ENCODE measurements around the gene MPO.
A peak's percentile ranks its signal among the peaks of the same experiment; 100 is the strongest.

Gene MPO

DNA sequence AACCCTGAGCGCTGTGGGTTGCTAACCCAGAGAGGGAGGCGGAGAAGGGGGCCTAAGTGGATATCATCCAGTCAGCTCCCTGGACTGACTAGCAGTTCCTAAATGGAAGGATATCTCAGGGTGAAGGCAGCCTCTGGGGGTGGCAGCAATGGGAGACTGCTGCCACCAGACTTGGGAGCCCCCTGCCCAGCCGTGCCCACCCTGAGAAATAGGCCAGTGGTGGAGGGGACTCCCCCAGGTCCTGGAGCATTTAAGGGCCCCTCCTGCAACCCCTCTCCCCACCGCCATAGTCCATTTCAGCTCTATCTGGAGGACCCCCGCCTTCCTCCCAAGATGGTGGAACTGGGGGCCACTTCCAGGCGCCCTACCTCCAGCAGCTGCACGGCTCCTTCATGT, 39.4 kb upstream of the MPO start:
- no peak for DNase-seq (ENCODE audit: low read depth)

DNA sequence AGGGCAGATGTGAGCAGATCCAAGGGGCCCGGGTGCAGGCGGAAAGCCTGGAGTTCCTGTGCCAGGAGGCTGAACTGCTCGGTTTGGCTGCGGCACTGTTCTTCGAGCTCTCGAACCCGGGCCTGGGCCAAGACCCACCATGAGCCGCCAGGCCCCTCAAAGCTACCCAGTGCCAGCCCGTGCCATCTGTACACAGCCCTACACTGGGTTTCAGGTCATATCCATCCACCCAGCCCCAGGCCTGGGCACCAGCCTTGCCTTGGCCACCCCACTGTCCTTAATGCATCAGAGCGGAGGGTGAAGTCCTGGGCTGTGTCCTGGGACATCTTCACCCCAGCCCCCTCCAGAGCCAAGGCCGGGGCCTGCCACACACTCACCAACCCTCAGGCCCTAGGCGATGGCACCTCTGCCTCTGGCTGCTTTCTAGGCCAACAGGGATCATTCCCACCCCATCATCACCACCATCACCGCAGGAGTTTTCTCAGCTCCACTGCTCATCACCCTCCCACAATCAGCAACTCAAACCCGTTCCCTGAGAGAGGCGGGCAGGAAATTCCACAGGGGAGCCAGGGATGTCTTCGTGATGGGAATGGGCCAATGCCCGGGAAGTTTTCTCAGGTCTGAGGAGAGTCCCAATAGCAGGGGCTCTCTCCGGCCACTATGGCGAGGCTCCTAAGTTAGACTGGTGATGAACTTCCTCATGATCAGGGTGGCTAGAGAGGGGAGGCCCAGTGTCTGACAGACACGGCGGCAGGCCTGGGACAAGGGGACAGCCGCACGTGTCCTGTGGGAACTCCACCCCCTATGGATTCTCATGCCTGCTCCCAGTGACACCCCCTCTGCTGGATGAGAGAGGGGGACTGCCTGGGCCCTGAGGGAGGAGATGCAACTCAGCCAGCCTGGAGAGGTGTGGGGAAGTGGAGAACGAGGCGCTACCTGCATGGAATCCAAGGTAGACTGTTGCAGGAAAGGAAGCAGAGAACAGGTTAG, 38.7 kb upstream of the MPO start:
- DNase-seq (ENCODE audit: low read depth): no peak

DNA sequence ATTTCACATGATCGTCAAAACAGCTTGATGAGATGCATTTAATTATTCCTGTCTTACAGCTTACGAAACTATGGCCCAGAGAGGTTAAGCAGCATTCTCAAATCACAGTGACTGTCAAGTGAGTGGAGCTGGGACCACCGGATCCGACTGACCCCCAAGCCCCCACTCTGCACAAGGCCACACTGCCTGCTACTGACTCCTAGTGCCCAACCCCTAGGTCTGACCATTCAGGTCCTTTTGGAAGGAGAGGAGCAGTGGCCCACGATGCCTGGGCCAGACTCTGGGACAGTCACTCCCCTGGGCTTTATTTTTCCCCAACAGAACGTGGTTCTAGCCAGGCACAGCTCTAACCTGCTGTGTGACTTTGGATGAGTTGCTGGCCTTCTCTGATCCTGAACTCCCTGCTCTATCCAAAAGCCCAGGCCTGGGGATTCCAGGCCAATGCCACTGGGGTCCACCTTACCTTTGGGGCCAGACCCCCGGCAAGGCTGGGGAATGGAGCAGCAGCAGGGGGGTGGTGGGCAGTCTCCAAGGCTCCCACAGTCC, 38.0 kb upstream of the MPO start:
- DNase-seq (ENCODE audit: low read depth): no peak

DNA sequence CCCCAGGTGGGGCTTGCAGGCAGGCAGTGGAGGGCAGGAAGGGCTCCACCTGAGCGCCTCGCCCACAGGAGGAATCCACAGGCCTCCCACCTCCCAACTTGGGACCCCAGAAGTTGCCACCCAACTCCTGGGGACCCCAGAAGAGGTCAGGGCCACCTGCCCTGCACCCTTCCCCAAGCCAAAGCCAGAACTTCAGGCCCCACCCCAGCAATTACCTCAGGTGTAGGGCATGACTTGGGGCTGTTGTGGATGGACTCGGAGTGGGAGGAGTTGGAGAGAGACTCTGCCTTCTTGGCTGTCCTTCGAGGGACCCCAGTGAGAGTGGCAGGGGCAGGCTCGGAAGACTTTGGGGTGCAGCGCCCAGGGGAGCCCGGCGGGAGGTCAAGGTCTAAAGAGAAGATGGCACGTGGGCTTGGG, 37.3 kb upstream of the MPO start:
- DNase-seq (ENCODE audit: low read depth): no peak

DNA sequence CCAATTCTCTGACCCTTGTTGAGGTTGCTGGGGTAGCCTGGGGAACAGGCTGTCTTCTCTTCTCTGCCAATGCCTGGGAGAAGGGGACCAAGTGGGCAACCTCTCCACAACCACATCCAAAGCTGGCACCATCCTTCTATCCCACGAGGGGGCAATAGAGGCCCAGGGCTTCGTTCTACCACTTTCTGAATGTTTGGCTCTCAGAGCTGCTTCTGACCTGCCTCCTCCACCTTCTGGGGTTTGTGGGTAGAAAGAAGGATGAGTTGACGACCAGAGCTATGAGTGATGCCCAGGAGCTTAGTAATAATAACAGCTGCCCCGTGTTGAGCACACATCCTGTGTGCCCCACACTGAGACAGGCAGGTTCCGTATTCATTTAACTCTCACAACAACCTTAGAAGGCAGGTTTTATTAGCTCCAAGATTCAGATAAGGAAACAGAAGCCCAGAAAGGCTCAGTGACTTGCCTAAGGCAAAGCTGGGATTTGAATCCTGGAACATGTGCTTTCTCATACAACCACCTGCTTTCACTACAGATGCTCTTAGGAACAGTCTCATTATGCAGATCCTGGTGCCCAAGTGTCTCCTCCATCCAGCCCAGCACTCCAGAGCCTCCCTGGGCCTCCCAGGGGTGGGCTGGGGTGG, 36.8 kb upstream of the MPO start:
- peak; percentile 67 for DNase-seq (ENCODE audit: low read depth)

DNA sequence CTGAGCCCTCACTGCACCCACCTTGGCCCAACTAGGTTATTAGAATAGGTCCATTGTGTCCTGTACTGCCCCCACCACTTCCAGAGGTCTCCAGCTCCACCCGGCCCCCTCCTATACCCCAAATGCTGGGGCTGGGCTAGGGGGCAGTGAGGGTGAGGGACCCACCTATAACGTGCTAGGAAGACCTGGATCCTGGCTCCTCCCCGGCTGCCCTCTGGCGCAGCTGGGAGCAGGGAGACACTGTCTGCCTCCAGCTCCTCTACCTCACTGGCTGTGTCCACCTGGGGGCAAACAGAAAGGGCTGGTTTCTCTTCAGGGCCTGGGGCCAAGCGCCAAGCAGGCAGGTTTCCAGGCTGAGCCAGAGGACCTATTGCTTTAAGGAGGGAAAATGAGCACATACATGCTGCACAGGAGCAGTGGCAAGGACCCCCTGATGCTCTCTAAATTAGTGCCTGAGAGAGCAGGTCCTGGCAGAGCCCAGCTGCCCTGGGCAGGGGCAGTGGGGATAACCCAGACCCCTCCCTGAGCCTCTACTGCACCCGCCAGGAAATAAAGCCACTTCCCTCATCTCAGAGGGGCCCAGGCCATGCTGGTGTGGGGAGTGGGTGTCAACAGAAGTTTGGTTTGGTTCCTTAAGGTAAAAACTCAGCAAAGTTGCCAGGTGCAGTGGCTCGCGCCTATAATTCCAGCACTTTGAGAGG, 35.7 kb upstream of the MPO start:
- DNase-seq (ENCODE audit: low read depth): no peak

DNA sequence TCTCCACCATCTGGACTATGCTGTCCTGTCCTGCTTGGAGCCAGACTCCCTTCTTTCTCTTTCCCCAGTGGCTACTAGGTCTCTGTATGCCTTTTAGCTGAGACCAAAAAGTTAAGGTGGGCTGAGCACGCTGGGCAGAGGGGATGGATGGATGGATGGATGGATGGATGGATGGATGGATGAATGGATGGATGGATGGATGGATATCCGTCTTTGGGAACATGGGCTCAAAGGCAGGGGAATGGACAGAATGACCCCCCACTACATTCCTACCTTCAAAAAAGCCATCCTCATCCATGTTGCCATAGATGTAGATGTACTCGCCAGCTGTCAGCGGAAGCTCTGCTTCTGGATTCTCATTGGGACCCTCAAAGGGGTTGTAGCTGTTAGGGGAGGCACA, 35.0 kb upstream of the MPO start:
- no peak for DNase-seq (ENCODE audit: low read depth)

DNA sequence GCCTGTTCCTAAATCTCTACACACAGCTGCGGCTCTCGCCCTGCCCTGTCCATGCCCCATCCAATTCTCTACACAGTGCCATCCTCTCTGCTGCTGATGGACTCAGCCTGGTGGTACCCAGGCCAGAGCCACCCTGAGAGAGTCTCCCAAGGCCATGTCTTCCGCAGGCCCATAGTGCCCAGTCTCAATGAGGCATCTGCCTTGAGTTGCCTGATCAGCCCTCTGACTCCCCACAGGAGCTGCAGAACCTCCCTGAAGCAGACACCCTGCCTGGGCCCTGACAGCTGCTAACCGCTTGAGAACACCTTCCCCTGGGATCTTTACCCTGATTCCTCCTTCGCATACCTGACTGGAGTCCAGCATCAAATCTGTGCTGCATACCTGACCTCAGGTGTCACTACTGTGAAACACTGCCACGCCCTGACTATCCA, 34.6 kb upstream of the MPO start:
- no peak for DNase-seq (ENCODE audit: low read depth)

DNA sequence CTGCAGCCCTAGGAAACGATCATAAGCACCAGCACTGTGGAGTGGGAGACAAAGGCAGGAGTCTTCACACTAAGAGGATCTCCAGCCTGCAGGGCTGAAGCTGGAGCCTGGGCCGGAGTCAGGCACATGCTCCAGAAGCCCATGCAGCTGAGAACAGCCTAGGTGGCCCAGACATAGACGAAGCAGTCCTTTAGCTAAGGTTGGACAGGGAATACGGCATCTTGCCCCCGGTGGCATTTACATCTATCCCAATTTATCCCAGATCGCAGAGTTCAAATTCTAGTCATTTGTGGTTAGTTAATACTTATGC, 33.9 kb upstream of the MPO start:
- DNase-seq (ENCODE audit: low read depth): no peak

DNA sequence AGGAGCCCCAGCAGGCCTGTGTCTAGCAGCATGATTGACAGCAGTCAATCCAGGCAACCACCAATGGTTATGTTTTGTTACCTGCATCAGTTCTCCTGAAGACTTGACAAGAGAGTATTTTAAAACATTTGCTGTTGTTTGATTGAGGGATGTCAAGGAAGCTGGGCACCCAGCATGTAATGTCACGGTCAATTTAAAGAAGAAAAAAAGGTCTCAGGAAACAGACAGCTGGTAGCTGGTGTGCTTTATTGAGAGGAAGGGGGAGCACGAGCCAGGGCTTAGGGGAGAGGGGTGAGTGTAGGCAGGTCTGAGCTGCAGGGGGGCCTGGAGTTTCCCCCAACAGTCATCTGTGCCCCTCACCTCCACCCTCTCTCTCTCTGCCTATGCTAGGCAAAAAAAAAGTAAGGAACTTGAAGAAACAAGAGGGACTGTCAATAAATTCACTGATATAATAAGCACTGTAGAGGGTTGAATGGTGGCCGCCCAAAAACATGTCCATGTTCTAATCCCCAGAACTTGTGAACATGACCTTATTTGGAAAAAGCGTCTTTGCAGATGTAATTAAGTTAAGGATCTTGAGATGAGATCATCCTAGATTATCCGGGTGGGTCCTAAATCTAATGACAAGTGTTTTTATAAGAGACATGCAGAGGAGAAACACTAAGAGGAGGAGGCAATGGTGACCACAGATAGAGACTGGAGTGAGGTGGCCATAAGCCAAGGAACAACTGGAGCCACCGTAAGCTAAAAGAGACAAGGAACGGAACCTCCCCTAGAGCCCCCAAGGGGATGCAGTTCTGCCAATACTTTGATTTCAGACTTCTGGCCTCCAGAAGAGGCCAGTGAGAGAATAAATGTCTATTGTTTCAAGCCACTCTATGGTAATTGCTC, 33.3 kb upstream of the MPO start:
- no peak for DNase-seq (ENCODE audit: low read depth)

DNA sequence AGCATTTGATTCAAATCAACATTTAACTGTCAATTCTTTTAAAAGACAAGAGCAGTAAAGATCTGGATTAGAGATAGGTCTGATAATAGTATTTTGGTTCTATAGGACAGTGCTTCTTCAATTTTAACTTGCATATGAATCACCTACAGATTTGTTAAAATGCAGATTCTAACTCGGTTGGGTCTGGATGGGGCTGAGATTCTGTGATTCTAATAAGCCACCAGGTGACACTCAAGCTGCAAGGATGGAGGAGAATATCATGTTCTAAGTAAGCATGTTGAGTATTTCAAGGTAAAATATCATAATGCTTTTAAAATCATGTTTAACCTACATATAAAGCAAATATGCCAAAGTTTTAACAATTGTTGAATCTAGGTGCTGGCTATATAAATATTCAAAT, 32.1 kb upstream of the MPO start:
- DNase-seq (ENCODE audit: low read depth): no peak

DNA sequence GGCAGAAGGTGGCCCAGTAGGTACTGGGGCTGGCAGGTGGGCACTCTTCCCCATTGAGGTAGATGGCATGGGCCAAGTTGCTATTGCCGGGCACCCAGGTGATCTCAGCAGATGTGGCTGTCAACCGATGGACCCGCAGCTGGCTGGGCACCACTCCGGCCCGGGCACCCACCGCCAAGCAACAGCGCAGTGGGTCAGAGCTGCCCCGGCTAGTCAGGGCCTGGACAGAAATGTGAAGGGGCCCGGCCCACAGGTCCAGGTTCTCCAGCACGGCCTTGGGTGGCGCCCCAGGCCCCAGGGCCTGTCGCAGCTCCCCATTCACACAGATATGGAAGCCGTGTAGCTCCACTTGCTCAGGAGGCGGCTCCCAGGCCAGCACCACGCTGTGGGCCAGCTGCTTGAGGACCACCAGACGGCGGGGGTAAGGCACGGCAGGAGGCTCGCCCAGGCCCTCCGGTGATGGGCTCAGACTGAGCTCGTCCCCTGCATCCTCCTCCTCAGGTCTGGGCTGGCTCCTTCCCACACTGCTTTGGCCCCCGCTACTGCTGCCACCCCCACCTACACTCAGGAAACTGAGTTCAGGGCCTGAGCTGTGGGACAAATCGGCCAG, 31.4 kb upstream of the MPO start:
- no peak for DNase-seq (ENCODE audit: low read depth)

DNA sequence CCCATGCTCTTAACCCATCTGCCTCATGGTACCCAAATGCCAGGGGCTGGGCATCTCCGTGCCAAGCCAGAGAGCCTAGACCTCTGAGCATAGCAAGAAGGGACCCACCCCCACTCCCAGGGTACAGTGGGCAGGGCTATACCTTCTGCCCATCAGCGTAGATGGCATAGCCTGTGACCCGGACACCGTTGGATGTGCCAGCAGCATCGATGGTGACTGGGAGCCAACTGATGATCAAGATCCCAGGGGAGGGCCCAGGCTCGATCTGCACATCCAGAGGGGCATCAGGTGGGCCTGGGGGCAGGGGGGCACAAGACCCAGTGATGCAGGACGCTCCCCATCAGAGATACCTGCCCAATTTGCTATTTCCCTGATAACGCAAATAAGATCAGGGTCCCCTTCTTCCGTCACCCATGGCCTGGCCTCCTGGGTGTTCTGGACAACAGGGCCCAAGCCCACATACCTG, 30.7 kb upstream of the MPO start:
- DNase-seq (ENCODE audit: low read depth): no peak

DNA sequence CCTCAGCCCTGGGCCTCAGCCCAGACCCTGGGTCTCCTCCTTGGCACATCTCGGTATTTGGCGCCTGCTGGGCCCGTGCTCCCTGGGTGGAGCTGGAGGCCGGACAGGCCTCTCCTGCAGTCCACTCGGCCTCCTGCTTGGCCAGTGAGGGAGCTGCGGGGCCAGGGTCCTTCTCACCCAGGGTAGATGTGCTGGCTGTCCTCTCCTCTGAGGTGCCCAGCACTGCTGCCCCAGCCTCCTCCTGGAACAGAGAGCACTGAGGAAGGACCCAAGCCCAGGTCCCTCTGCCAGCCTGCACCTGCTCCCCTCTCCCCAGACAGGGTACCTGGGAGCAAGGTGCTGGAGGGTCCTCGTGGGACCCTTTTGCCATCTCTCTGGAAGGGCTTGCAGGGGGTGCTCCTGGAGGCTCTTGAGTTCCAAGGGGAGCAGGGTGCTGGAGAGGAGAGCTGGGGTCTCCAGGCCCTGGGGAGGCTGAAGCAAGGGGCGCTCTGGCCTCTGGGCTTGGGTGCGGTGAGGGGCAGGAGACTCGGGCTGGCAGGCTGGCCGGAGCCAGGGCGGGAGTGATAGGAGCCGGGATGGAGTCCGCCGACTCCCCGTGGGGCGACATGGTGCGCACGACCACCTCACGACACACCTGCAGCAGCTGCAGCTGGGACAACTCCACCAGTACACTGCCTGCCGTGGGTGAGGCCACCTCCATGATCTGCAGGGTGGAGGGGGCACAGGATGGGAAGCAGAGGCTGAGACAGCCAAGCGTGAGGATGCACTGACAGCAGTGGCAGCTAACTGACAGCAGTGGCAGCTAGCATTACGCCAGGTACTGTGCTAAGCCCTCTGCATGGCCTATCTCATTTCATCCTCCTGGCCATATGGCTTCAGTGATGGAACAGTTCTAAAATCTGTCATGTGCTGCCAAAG, 30.0 kb upstream of the MPO start:
- no peak for DNase-seq (ENCODE audit: low read depth)

DNA sequence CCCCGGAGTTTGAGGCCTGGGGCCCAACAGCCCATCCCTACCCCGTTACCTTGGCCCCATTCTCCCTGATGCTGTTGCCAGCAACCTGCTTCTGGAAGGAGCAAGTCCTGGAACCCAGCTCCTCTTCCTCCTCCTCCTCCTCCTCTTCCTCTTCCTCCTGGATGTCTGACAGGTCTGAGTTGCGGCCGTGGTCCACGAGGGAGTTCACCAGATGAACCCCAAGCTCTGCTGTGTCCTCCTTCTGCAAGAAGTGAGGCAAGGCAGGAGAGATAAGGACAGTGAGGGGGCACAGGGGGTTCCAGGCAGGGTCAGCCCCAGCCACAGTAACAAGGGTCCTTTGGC, 29.2 kb upstream of the MPO start:
- no peak for DNase-seq (ENCODE audit: low read depth)

DNA sequence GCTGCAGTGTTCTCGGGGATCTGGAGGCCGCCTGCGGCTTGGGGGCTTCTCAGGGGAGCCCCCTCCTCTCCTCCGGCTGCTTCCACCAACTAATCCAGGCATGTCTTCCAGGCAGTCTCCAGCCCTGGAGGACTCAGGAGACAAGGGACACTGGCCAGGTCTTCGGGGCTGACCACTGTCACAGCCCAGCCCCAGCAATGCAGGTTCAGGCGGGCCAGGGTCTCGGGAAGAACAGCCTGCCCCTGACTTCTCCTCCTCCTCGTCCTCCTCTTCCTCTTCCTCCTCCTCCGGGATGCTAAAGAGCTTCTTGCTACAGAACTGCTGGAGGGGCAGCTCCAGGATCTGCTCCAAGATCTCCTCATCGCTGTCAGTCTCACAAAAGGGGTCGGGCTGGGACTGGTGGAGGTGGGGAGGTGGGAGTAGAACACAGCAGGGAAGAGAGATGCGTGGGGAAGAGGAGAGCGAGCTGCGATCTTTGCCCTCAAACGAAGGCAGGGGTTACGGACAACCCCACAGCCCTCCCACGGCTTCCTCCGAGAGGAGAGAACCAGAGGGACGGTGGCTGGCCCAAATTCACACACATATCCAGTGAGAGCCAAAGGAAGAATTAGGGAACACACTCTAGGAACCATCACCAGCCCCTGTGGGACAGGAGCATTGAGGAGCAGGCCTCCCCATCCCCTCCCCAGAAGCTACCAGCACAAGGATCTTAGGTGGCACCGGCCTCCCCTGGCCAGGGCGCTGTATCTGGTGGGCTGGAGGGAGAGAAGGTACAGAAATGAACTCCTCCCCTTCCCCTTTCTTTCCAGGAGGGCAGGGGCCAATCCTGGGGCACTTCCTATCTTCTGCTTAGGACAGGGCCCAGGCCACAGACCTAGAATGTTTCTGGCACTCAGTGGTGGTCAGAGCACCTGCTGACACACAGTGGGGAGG, 28.5 kb upstream of the MPO start:
- DNase-seq (ENCODE audit: low read depth): no peak

DNA sequence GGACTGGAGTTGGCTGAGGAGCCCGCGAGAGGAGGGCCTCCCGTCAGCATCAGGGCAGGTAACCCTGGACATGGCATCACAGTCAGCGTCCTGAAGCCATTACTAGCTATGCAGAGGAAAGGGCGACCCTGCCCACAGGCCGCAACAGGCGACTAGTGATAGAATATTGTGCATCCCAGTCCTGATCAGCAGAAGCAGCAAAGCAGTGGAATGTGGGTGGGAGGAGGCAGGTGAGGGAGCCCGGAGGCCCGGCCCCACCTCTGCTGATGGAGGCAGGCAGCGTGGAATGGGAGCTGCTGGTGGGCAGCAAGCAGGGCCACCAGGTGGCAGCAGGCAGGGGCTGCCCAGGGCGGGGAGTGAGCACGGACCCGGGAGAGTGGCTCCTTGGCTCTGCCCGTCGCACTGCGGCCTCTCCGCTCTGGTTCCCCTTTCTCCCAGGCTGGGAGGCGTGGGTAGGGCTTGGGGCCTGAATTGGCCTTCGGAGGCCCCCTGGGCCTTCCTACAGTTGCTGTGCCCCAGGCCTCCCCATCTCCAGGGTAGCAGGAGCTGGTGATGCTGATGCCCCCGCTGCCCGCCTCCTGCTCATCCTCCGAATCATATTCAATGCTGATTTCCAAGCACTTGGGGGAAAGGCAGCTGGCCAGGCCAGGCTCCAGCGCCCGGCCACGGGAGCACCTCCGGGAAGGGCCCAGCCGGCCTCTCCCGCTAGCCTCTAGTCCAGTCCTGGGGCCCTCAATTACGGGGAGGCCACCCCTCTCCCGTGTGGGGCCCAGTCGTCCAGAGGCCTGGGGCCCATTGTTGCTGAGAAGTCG, 27.6 kb upstream of the MPO start:
- DNase-seq (ENCODE audit: low read depth): no peak

DNA sequence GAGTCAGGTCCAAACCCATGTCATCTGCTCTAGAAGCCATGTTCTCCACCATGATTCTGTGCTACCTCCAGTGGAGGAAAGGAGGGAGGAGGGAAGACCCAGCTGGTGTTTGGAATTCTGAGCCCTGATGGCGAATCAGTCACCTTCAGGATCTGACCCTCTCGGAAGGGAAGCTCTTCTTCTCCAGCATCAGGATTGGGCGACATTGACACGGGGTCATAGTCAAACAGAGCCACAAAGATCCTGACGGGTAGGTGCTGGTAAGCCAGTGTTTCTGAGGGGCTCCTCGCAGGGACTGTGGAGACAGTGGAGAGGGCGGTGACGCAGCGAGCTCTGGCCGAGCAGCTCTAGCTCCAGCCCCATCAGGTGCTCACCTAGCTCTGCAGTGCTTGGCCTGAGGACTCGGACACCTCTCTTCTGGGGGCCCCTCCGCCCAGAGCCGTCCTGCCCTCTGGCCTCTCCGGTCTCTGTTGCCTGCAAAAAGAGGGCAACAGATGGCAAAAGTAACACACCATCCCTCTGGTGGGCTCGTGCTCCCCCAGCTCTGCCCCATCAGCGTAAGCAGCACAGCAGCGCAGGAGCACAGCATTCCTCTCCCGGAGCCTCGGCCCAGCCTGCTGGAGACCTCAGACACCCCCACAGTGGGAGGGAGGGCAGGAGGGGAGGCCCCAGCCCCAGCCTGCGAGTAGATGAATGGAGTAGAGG, 26.9 kb upstream of the MPO start:
- DNase-seq (ENCODE audit: low read depth): no peak
